Vagina (tissue), 2 donors: Measurements from ENCODE around the gene GNPTG. TPM values are rescaled to one million over a fixed set of nuclear protein-coding genes. Genes with fewer than 3 reads are reported as not detected.
A peak's percentile ranks its signal among the peaks of the same experiment; 100 is the strongest.

Experiments used
- DNase-seq, 2 donors: peaks; one replicate each; pipeline ENCODE4 v3.0.0-alpha.2; 2017; ENCODE audit errors: extremely low spot score in 2 of 2
- H3K27ac ChIP-seq: fragments of 200-600 bp; sonication (generic); one replicate; pipeline ENCODE4 v1.5.1; 2019
- H3K27me3 ChIP-seq: fragments of 200-600 bp; sonication (generic); one replicate; pipeline ENCODE4 v1.5.1; 2019
- H3K36me3 ChIP-seq, 2 donors: fragments of 200-600 bp; sonication (generic); one replicate each; pipeline ENCODE4 v1.5.1; 2017 to 2019
- H3K4me1 ChIP-seq: fragments of 200-600 bp; sonication (generic); one replicate; pipeline ENCODE4 v1.5.1; 2019
- H3K4me3 ChIP-seq, 2 donors: fragments of 200-600 bp; sonication (generic); 1 replicate in 1 of 2; 2 replicates in 1 of 2; pipeline ENCODE4 v1.5.1; 2016 to 2019
- H3K9me3 ChIP-seq: fragments of 200-600 bp; sonication (generic); one replicate; pipeline ENCODE4 v1.5.1; 2019
- POLR2A ChIP-seq, 2 donors: fragments of 450-650 bp; IDR thresholded peaks; one replicate each; pipeline ENCODE4 v1.6.1; 2017; ENCODE audit warnings: antibody characterized with exemption in 2 of 2, mild to moderate bottlenecking in 2 of 2, moderate library complexity in 2 of 2
- POLR2AphosphoS5 ChIP-seq, 2 donors: sonication (generic); formaldehyde crosslinking; IDR thresholded peaks; one replicate each; pipeline ENCODE4 v1.9.0; 2017; ENCODE audit warnings: antibody characterized with exemption in 2 of 2, mild to moderate bottlenecking in 2 of 2, low read depth in 1 of 2; ENCODE audit not compliant: insufficient read depth in 1 of 2
- intact Hi-C: fragments of 100-400 bp; cut with DNase I; formaldehyde crosslinking; loops from one replicate; pipeline ENCODE4 v1.15.1; 2023
- total RNA-seq: library from RNA; depleted of rRNA; stranded (reverse); fragments of >200 nt; gene quantifications from one replicate; pipeline ENCODE4 v1.2.3, GENCODE V29; 2016
- TF ChIP-seq, protein P1 (sequence below), 3 experiments: fragments of 450-650 bp in 2 of 3; fragments of 200-600 bp in 1 of 3; sonication (generic) in 1 of 3; IDR thresholded peaks; one replicate each; pipeline ENCODE4 v1.5.1; 2017 to 2019; ENCODE audit warnings: antibody characterized with exemption in 3 of 3, mild to moderate bottlenecking in 2 of 3, moderate library complexity in 2 of 3

GNPTG gene
- total RNA-seq, 1 donor from 2014 or later: 63.3 TPM

DNA sequence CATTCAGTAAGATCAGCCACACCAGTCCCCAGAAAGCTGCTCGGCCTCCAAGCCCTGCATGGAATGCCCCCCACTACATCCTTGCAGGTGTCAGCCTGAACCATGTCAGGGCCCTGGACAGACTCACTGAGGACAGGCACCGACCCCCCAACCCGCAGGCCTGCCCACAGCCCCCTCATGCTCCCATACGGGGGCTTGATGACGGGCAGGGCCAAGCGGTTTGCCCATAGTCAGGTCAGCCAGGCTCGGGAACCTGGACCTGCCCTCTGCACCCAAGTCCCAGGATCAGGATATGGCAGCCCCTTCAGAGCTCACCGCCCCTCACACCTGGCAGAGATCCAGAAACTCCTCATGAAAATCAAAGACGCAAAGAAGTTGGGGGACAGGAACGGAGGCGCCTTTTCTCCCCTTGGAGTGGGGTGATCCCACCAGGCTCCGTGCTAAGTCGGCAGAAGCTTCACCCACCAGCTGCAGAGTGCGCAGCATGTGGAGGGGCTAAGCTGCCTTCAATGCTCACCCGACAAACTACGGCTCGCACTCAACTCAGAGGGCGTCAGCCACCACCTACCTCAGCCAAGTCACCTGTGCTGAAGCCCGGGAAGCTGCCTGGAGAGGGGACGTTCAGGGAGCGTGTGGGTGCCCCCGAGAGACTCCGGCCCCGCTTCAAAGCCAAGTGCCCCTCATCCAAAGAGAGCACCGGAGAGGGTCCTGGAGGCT lies 26.5 kb downstream of the GNPTG start:
- Histone ChIP-seq H3K27me3 (no peaks in the 10 kb centered on the region), H3K4me3 (peak overlapping the region in 1 of 2 donors; percentile 64), H3K9me3 (no peaks in the 10 kb centered on the region), H3K27ac (no peak overlapping the region), H3K36me3 (peaks cover 0 to 24% of the 10 kb centered on the region in 2 donors), H3K4me1 (peaks cover 21% of the 10 kb centered on the region)
- intact Hi-C loops: no loop called here
- no peak for TF ChIP-seq POLR2AphosphoS5 (IDR thresholded peaks at IDR 0.05; ENCODE audit: insufficient read depth in 1 of 2, low read depth in 1 of 2)
- no peak for TF ChIP-seq POLR2A (IDR thresholded peaks at IDR 0.05)
- DNase-seq: no peak

DNA sequence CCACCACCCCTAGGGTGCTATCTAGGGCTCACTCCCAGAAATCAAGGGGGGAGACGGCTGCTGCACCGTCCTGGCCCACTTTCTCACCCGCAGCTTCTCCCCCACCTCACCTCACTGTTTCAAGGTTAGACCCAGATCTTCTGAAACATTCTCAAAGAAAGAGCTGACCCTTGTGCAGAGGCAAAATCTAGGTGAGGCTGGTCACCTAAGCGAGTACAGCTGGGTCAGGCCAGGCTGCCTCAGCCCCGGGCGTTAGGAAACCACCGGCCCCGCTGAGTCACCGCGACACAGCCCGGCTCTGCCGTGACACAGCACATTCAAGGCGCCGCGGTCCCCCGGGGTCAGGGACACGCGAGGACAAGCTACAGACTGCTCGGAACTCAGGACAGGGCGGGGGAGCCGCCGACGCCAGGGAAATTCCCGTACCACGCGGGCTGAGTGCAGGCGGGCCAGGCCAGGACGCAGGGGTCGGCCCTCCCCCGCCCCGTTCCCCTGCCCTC lies 27.1 kb downstream of the GNPTG start:
- TF ChIP-seq POLR2AphosphoS5 (IDR thresholded peaks at IDR 0.05; ENCODE audit: insufficient read depth in 1 of 2, low read depth in 1 of 2): peak; percentile 27 to 43
- no peak for TF ChIP-seq POLR2A (IDR thresholded peaks at IDR 0.05)
- H3K36me3 ChIP-seq: peaks cover 0 to 24% of the 10 kb centered on the region in 2 donors
- no peak for DNase-seq

DNA sequence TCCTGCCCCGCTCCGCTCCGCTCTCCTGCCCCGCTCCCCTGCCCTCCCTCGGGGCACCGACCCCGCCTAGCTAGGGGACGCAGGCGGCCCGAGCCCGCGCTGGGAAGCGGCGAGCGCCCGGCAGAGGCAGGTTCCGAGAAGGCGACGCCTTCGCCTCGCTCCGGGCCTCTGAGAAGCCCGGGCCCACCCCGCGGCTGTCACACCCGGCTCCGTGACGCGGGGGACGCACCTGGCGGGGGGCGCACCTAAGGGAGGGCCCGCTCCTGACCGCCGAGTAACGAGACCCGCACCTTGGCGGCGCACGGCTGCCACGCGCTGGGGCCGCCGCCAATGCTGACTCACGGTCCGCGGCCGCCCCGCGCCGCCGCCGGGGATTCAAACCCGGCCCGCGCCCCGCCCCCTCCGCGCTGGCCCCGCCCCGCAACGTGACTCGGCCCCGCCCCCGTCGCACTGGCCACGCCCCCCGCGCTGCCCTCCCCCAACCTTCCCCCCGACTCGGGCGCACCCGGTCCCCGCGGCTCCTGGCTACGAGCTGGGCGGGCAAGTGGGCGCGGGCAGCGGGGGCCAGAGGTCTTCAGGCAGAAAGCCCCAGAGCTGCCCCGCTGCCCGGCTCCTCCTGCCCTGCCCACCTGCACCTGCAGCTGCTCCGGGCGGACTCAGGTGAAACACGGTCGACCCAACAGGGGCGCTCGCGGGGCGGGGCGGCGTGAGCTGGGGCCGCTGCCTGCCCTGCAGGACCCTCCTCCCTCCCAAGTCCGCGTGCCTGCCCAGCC lies 27.8 kb downstream of the GNPTG start:
- intact Hi-C loops: no loop called here
- Histone ChIP-seq H3K4me3 (peak overlapping the region; percentile 48 to 64), H3K36me3 (peaks cover 0 to 28% of the 10 kb centered on the region in 2 donors), H3K27me3 (no peaks in the 10 kb centered on the region), H3K9me3 (no peaks in the 10 kb centered on the region), H3K4me1 (peaks cover 21% of the 10 kb centered on the region), H3K27ac (no peak overlapping the region)
- no peak for DNase-seq
- TF ChIP-seq POLR2A (IDR thresholded peaks at IDR 0.05) (no peak), POLR2AphosphoS5 (IDR thresholded peaks at IDR 0.05; ENCODE audit: insufficient read depth in 1 of 2, low read depth in 1 of 2) (no peak)
- TF ChIP-seq, protein P1, sequence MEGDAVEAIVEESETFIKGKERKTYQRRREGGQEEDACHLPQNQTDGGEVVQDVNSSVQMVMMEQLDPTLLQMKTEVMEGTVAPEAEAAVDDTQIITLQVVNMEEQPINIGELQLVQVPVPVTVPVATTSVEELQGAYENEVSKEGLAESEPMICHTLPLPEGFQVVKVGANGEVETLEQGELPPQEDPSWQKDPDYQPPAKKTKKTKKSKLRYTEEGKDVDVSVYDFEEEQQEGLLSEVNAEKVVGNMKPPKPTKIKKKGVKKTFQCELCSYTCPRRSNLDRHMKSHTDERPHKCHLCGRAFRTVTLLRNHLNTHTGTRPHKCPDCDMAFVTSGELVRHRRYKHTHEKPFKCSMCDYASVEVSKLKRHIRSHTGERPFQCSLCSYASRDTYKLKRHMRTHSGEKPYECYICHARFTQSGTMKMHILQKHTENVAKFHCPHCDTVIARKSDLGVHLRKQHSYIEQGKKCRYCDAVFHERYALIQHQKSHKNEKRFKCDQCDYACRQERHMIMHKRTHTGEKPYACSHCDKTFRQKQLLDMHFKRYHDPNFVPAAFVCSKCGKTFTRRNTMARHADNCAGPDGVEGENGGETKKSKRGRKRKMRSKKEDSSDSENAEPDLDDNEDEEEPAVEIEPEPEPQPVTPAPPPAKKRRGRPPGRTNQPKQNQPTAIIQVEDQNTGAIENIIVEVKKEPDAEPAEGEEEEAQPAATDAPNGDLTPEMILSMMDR (IDR thresholded peaks at IDR 0.05): no peak

More for the DNA sequence above, 27.1 kb downstream of the GNPTG start:
- peak overlapping the region; percentile 48 to 64 for H3K4me3 ChIP-seq
- no peaks in the 10 kb centered on the region for H3K27me3 ChIP-seq
- H3K27ac ChIP-seq: no peak overlapping the region
- intact Hi-C loops: no loop called here
- no peaks in the 10 kb centered on the region for H3K9me3 ChIP-seq
- peaks cover 21% of the 10 kb centered on the region for H3K4me1 ChIP-seq

DNA sequence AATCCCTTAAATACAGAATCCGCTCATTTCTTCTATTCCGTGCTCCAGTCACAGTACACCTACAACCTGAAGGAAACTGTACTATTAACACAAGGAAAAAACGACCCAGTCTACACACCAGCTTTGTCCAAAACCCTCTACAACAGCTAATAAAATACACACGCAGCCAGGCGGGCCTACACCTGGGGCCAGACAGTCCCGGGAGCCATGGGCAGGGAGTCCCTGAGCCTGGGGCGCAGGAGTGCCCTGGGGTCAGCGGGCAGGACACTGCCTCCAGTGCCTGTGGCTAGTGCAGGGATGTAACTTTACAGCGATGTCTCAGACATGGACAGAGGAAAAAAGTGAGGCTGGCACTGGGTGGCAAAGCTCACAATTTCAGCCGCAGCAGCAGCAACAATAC lies 28.5 kb downstream of the GNPTG start:
- no peak overlapping the region for H3K4me3 ChIP-seq
- no peak for TF ChIP-seq POLR2A (IDR thresholded peaks at IDR 0.05)
- H3K4me1 ChIP-seq: peaks cover 21% of the 10 kb centered on the region
- H3K9me3 ChIP-seq: no peaks in the 10 kb centered on the region
- no peaks in the 10 kb centered on the region for H3K27me3 ChIP-seq
- DNase-seq: no peak
- H3K27ac ChIP-seq: no peak overlapping the region
- peaks cover 0 to 26% of the 10 kb centered on the region in 2 donors for H3K36me3 ChIP-seq
- intact Hi-C loops: no loop called here

DNA sequence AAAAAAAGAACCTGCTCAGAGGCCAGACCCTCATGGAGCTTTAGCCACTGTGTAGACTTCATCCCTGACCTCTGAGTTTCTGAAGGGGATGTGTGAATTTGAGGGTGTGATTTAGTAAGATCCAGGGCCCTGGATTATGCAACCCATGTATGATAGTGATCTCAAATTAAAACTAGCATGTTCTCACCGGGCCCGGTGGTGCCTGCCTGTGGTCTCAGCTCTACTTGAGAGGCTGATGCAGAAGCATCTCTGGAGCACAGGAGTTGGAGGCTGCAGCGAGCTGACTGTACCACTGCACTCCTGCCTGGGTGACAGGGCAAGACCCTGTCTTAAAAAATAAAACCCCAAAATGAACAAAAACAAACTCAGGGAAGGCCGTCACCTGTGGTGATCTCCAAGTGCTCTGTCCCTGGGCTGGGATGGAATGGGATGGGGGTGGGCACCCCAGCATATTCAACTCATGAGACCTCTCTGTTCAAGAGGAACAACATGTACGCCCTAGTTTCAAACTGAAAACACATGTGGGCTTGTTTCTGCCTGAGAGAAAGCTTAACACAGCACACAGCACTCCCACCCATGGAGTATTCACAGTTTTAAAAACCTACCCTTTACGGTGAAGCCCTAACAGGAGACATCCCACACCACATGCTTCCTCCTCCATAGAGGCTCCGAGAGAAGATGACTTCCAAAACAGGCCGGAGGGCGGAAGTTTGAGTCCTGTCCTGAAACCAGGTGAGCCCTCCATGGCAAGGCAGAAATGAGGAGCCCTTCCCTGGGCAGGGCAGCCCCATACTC lies 30.1 kb downstream of the GNPTG start:
- Histone ChIP-seq H3K36me3 (peaks cover 0 to 19% of the 10 kb centered on the region in 2 donors), H3K9me3 (no peaks in the 10 kb centered on the region), H3K27ac (no peak overlapping the region), H3K4me1 (peaks cover 21% of the 10 kb centered on the region), H3K27me3 (no peaks in the 10 kb centered on the region), H3K4me3 (no peak overlapping the region)
- intact Hi-C loops: no loop called here
- TF ChIP-seq POLR2AphosphoS5 (IDR thresholded peaks at IDR 0.05; ENCODE audit: insufficient read depth in 1 of 2, low read depth in 1 of 2): no peak
- TF ChIP-seq, protein P1 (IDR thresholded peaks at IDR 0.05): no peak
- TF ChIP-seq POLR2A (IDR thresholded peaks at IDR 0.05): no peak
- DNase-seq: no peak

DNA sequence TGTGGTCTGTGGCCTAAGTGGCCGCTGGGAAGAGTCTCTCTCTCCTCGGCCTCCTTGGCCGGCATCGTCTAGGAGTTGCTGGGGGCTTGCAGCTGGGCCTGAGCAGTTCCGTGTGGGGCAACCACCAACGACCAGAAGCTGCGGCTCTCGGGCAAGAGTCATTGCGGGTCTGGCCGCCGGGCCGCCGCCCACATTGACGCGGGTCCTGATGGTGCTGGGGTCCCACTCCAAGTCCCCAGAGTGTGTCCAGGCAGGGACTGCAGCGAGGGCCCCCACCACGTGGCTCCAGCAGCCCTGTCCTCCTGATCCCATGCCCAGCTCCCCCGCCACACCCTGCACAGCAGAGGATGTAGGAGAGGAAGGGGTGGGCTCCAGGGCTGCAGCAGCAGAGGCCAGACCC lies 31.8 kb downstream of the GNPTG start:
- intact Hi-C loops: no loop called here
- Histone ChIP-seq H3K9me3 (no peaks in the 10 kb centered on the region), H3K27ac (no peak overlapping the region), H3K36me3 (peaks cover 0 to 19% of the 10 kb centered on the region in 2 donors), H3K4me1 (peaks cover 15% of the 10 kb centered on the region), H3K4me3 (no peak overlapping the region), H3K27me3 (no peaks in the 10 kb centered on the region)
- no peak for DNase-seq
- TF ChIP-seq POLR2A (IDR thresholded peaks at IDR 0.05) (no peak), POLR2AphosphoS5 (IDR thresholded peaks at IDR 0.05; ENCODE audit: insufficient read depth in 1 of 2, low read depth in 1 of 2) (no peak)
- TF ChIP-seq, protein P1 (IDR thresholded peaks at IDR 0.05): no peak
